GM19351 (cell line): Measurements from ENCODE around the gene NEDD4L.

Experiments
- ATAC-seq: cut with Tn5 transposase; IDR thresholded peaks from one replicate; pipeline ENCODE4 v1.9.1; 2021; ENCODE audit warnings: mild to moderate bottlenecking, moderate library complexity; ENCODE audit not compliant: unreplicated experiment

The NEDD4L gene

DNA sequence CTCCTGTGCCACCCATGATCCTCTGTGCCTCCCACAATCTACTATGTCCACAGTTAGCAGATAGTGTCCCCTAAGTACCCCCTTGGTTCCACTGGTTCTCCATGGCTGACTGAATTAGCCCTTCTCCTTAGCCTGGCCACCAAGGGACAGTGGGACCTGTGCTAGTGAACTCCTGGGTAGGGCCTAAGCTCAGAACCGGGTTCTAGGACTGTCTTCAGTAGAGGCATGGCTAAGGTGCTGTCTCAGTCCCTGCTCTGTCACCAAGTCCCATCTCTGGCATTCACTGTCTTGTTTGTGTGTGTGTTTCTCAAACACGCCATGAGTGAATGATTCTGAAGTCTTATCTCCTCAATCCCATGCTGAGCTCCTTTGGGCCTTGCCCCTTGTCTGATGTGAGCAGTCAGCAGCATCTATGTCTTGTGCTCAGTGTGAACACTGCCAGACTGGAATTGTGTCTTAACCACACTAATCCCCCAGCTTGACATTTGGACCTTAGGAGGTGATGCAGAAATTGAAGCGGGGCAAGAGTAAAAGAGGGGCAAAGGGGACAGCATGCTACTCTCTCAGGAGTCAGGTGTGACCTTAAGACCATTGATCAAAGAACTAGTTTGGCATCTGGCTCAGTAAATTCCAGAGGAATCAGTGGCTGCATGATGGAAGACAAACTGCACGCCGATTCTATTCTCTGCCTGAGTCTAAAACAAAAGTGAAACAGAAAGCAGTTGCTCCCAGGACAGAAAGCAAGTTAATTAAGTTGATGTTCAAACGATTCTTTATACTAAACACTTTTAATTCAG lies 394.3 kb downstream of the NEDD4L start:
- no peak for ATAC-seq

GRCh38 chr18:58438958-58439300 lies 394.9 kb downstream of the NEDD4L start:
- no peak for ATAC-seq

GRCh38 chr18:58443671-58444070 lies 399.6 kb downstream of the NEDD4L start:
- ATAC-seq = no peak

GRCh38 chr18:58446391-58447060 lies 402.5 kb downstream of the NEDD4L start:
- ATAC-seq = no peak

DNA sequence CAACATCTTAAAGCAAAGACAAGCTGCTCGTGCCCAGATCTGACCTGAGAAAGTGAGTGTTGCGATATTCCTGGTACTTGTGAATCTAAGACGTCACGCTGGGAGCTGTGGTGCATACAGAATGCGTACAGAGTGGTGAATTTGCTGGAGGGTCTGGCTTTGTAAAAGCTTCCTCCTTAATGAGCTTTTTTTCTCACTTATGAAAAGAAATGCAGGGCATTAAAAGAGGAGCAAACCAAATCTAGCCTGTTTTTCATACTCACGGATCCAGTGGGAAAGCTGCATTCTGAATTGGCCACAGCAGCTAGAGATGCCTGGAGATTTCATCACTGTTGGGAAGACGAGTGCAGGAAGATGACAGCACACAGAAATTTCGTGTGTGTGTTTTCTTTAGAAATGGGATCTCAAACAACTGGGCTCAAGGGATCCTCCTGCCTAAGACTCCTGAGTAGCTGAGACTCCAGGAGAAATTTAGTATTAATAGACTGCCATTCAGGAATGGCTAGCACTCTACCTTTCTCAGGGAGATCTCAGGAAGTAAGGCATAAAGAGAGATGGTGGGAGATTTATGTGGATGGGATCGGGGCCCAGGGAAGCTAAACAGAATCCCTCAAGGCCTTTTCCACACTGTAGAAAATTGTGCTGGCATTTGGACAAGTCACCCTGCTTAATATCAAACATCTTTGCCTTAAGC lies 403.5 kb downstream of the NEDD4L start:
- ATAC-seq = no peak

GRCh38 chr18:58449464-58449863 lies 405.4 kb downstream of the NEDD4L start:
- no peak for ATAC-seq
